Activated CD8-positive, alpha-beta T cell treated with anti-CD3 and anti-CD28 coated beads for 36 hours (primary cell): ENCODE data around the gene ASS1. TPM values are rescaled to one million over a fixed set of nuclear protein-coding genes. Genes with fewer than 3 reads are reported as not detected.
A peak's percentile ranks its signal among the peaks of the same experiment; 100 is the strongest.

ENCODE experiments used
- ATAC-seq: fragments of 200-7000 bp; cut with Tn5 transposase; one replicate; pipeline ENCODE4 v1.10.0; 2021; ENCODE audit warnings: mild to moderate bottlenecking, moderate library complexity
- CTCF ChIA-PET: fragments of 350-600 bp; sonication (Branson Sonifier 250); formaldehyde crosslinking; loops from one replicate; lab custom pipeline; 2021; ENCODE audit warnings: antibody characterized with exemption; lab: Charles Lee
- POLR2A ChIA-PET: fragments of 350-600 bp; sonication (Branson Sonifier 250); formaldehyde crosslinking; loops from one replicate; lab custom pipeline; 2021; ENCODE audit warnings: antibody characterized with exemption; lab: Charles Lee
- DNase-seq: peaks from one replicate; pipeline ENCODE4 v3.0.0-alpha.2; 2020
- H3K27ac Mint-ChIP-seq: one replicate; pipeline ENCODE4 v1.8.0; 2021; ENCODE audit warnings: mild to moderate bottlenecking, mixed read lengths
- H3K27me3 Mint-ChIP-seq: one replicate; pipeline ENCODE4 v1.8.0; 2021; ENCODE audit warnings: mixed read lengths
- H3K36me3 Mint-ChIP-seq: one replicate; pipeline ENCODE4 v1.8.0; 2021; ENCODE audit warnings: low read depth, mixed read lengths
- H3K4me1 Mint-ChIP-seq: one replicate; pipeline ENCODE4 v1.8.0; 2021; ENCODE audit warnings: low read depth, mixed read lengths
- H3K4me3 Mint-ChIP-seq: one replicate; pipeline ENCODE4 v1.8.0; 2021; ENCODE audit warnings: mild to moderate bottlenecking, moderate library complexity, mixed read lengths
- H3K9me3 Mint-ChIP-seq: one replicate; pipeline ENCODE4 v1.8.0; 2021; ENCODE audit warnings: mixed read lengths
- CTCF ChIP-seq: fragments of 200-600 bp; IDR thresholded peaks from one replicate; pipeline ENCODE4 v1.8.0; 2022; ENCODE audit warnings: antibody characterized with exemption, mild to moderate bottlenecking
- intact Hi-C: fragments of 100-400 bp; cut with micrococcal nuclease; formaldehyde crosslinking; loops from one replicate; pipeline ENCODE4 v1.10.0; 2022
- total RNA-seq, 2 experiments: library from RNA; stranded (reverse); gene quantifications; one replicate each; pipeline ENCODE4 v1.2.3, GENCODE V29; 2021

Gene ASS1
- total RNA-seq, 2 experiments from 2014 or later, result 9.8 to 11.5 TPM

- DNase-seq, result no peak
- ChIA-PET POLR2A (no interaction called here), CTCF (interaction anchor here (1.2 kb wide), 1 partner anchor 30 kb away, joined by 3 read pairs; no protein-coding TSS in a partner anchor)
- Mint-ChIP-seq H3K27ac (no peak overlapping the region), H3K36me3 (no peaks in the 10 kb centered on the region), H3K27me3 (peaks cover 22% of the 10 kb centered on the region), H3K4me3 (no peak overlapping the region), H3K9me3 (no peaks in the 10 kb centered on the region), H3K4me1 (peaks cover 9% of the 10 kb centered on the region)
- intact Hi-C loops, result no loop called here
- TF ChIP-seq CTCF, result no peak
- ATAC-seq, result no peak
These were observed 13.8 kb upstream of the ASS1 start for GRCh38 chr9:130430734-130431535.

GRCh38 chr9:130431536-130432303, 13.0 kb upstream of the ASS1 start:
- H3K4me3 Mint-ChIP-seq, result no peak overlapping the region
- no peak for TF ChIP-seq CTCF

GRCh38 chr9:130432362-130432761, 12.4 kb upstream of the ASS1 start:
- intact Hi-C loops, result no loop called here
- H3K27ac Mint-ChIP-seq, result no peak overlapping the region

More at GRCh38 chr9:130431536-130432303, 13.0 kb upstream of the ASS1 start:
- no peaks in the 10 kb centered on the region for H3K9me3 Mint-ChIP-seq
- ATAC-seq (no peak), DNase-seq (no peak)
- peaks cover 9% of the 10 kb centered on the region for H3K4me1 Mint-ChIP-seq
- intact Hi-C loops, result no loop called here
- H3K27me3 Mint-ChIP-seq, result peaks cover 30% of the 10 kb centered on the region
- CTCF ChIA-PET, result interaction anchor here (0.6 to 1.2 kb wide), 2 partner anchors 29 to 179 kb away, joined by 3 read pairs; no protein-coding TSS in a partner anchor
- H3K36me3 Mint-ChIP-seq, result no peaks in the 10 kb centered on the region
- POLR2A ChIA-PET, result interaction anchor here (0.6 kb wide), 1 partner anchor 1094 kb away, joined by 3 read pairs; no protein-coding TSS in a partner anchor
- H3K27ac Mint-ChIP-seq, result no peak overlapping the region

GRCh38 chr9:130432796-130433167, 12.0 kb upstream of the ASS1 start:
- TF ChIP-seq CTCF, result no peak
- POLR2A ChIA-PET, result no interaction called here
- Mint-ChIP-seq H3K27ac (no peak overlapping the region), H3K4me3 (peak overlapping the region; percentile 10), H3K4me1 (peaks cover 9% of the 10 kb centered on the region), H3K9me3 (no peaks in the 10 kb centered on the region), H3K27me3 (peaks cover 37% of the 10 kb centered on the region), H3K36me3 (no peaks in the 10 kb centered on the region)
- ATAC-seq (peak; percentile 6), DNase-seq (no peak)
- intact Hi-C loops, result no loop called here
- CTCF ChIA-PET, result no interaction called here

More at GRCh38 chr9:130432362-130432761, 12.4 kb upstream of the ASS1 start:
- ChIA-PET POLR2A (no interaction called here), CTCF (interaction anchor here (0.6 to 1.2 kb wide), 2 partner anchors 28 to 179 kb away, joined by 3 read pairs; no protein-coding TSS in a partner anchor)
- Mint-ChIP-seq H3K9me3 (no peaks in the 10 kb centered on the region), H3K4me3 (no peak overlapping the region), H3K4me1 (peaks cover 9% of the 10 kb centered on the region), H3K36me3 (no peaks in the 10 kb centered on the region), H3K27me3 (peaks cover 35% of the 10 kb centered on the region)
- DNase-seq (no peak), ATAC-seq (no peak)
- TF ChIP-seq CTCF, result no peak
